Choroid plexus epithelial cell (primary cell): ENCODE data around the gene E2F3.

Experiments used
- DNase-seq: peaks from one replicate; pipeline ENCODE4 v3.0.0-alpha.2; 2010; ENCODE audit warnings: low read depth
- H3K4me3 ChIP-seq: 2 replicates; pipeline ENCODE4 v1.5.1; 2011; ENCODE audit warnings: low read depth, mild to moderate bottlenecking, control low read depth, low read length, moderate library complexity
- CTCF ChIP-seq: conservative IDR thresholded peaks from 2 replicates; pipeline ENCODE4 v1.5.1; 2011; ENCODE audit warnings: low read depth, mild to moderate bottlenecking, control low read depth, inconsistent platforms, low read length, moderate library complexity

The E2F3 gene

GRCh38 chr6:20440296-20440695 lies 38.6 kb downstream of the E2F3 start:
- no peak overlapping the region for H3K4me3 ChIP-seq
- no peak for DNase-seq
- TF ChIP-seq CTCF = no peak

- no peak for DNase-seq
- no peak overlapping the region for H3K4me3 ChIP-seq
- TF ChIP-seq CTCF = no peak
Observed at GRCh38 chr6:20441236-20441635, 39.6 kb downstream of the E2F3 start.

- no peak for DNase-seq
- H3K4me3 ChIP-seq = no peak overlapping the region
- no peak for TF ChIP-seq CTCF
Observed at GRCh38 chr6:20441921-20442320, 40.2 kb downstream of the E2F3 start.

- no peak for DNase-seq
- H3K4me3 ChIP-seq = no peak overlapping the region
- TF ChIP-seq CTCF = no peak
Observed at GRCh38 chr6:20444786-20445271, 43.1 kb downstream of the E2F3 start.

- H3K4me3 ChIP-seq = no peak overlapping the region
- TF ChIP-seq CTCF = no peak
- peak; percentile 31 for DNase-seq
Observed at GRCh38 chr6:20447157-20447556, 45.5 kb downstream of the E2F3 start.

- no peak for DNase-seq
- H3K4me3 ChIP-seq = no peak overlapping the region
- TF ChIP-seq CTCF = no peak
Observed at GRCh38 chr6:20447581-20448132, 46.0 kb downstream of the E2F3 start.

GRCh38 chr6:20448828-20449227 lies 47.1 kb downstream of the E2F3 start:
- H3K4me3 ChIP-seq = no peak overlapping the region
- DNase-seq = no peak
- TF ChIP-seq CTCF = no peak
